ENCODE data around the gene NUDT13.
"Not testable (repeated sequence)": the region's sequence is repeated elsewhere in the genome, so short reads cannot be mapped to it uniquely, and the experiment has no call there.

NUDT13 gene

GRCh38 chr10:73141603-73142002 lies 31.3 kb downstream of the NUDT13 start:
- Histone ChIP-seq H3K4me3 (replicated peaks; ENCODE audit: insufficient read depth, low read length) (no peak overlapping the region), H3K27me3 (ENCODE audit: insufficient read depth, poor library complexity, severe bottlenecking) (no peaks in the 10 kb centered on the region), H3K27ac (replicated peaks) (no peak overlapping the region)
- DNase-seq (ENCODE audit: low read depth in 1 of 2, low spot score in 1 of 2), result no peak
- TF ChIP-seq REST (IDR thresholded peaks at IDR 0.05; ENCODE audit: insufficient replicate concordance, low read depth) (no peak), POLR2AphosphoS5 (IDR thresholded peaks at IDR 0.05; ENCODE audit: low read depth) (no peak), GABPA (IDR thresholded peaks at IDR 0.05; ENCODE audit: low read depth) (no peak), SPI1 (IDR thresholded peaks at IDR 0.05; ENCODE audit: borderline replicate concordance, low read depth) (no peak)
- TF ChIP-seq, protein P1, sequence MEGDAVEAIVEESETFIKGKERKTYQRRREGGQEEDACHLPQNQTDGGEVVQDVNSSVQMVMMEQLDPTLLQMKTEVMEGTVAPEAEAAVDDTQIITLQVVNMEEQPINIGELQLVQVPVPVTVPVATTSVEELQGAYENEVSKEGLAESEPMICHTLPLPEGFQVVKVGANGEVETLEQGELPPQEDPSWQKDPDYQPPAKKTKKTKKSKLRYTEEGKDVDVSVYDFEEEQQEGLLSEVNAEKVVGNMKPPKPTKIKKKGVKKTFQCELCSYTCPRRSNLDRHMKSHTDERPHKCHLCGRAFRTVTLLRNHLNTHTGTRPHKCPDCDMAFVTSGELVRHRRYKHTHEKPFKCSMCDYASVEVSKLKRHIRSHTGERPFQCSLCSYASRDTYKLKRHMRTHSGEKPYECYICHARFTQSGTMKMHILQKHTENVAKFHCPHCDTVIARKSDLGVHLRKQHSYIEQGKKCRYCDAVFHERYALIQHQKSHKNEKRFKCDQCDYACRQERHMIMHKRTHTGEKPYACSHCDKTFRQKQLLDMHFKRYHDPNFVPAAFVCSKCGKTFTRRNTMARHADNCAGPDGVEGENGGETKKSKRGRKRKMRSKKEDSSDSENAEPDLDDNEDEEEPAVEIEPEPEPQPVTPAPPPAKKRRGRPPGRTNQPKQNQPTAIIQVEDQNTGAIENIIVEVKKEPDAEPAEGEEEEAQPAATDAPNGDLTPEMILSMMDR (IDR thresholded peaks at IDR 0.05; ENCODE audit: insufficient read depth, low read length), result no peak

GRCh38 chr10:73150633-73151413 lies 40.6 kb downstream of the NUDT13 start:
- DNase-seq (ENCODE audit: low read depth in 1 of 2, low spot score in 1 of 2); H3K4me3 ChIP-seq (replicated peaks; ENCODE audit: insufficient read depth, low read length); H3K27me3 ChIP-seq (ENCODE audit: insufficient read depth, poor library complexity, severe bottlenecking); H3K27ac ChIP-seq (replicated peaks): not testable (repeated sequence)

DNA sequence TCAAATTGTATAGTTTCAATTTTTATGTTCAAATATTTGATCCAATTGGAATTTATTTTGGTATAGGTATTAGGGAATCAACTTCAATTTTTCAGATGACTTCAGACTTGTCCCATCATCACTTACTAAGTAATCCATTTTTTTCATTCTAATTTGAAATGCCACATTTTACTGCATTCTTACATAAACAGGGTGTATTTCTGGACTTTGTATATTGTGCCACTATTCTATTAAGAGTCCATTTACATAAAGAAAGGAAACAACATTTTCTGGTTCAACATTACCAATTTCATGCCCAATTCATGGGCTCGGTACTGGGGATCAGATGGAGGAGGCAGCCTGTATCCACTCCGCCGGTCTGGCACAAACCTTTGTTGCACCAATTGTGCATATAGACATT lies 41.8 kb downstream of the NUDT13 start:
- TF ChIP-seq SPI1 (IDR thresholded peaks at IDR 0.05; ENCODE audit: borderline replicate concordance, low read depth) (no peak), POLR2AphosphoS5 (IDR thresholded peaks at IDR 0.05; ENCODE audit: low read depth) (no peak), GABPA (IDR thresholded peaks at IDR 0.05; ENCODE audit: low read depth) (no peak)
- no peak for DNase-seq (ENCODE audit: low read depth in 1 of 2, low spot score in 1 of 2)
- no peak overlapping the region for H3K27ac ChIP-seq (replicated peaks)

DNA sequence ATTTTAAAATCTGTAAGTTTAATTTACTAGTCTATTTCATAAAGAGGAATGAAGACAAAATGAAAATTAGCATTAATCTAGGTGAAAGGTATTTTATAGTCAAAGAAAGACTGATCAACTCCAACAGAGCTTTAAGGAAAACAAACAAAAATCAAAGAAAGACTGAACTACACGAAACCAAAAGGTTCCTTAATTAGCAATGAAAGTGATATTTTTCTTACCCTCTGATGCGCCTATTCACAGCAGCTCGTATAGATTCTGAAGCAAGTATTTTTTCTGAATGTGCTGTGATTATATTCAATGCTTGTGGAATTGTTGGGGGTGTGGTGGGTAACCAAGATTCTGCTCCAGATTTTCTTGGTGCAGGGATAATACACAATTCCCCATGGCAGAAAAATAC lies 45.8 kb downstream of the NUDT13 start:
- TF ChIP-seq SPI1 (IDR thresholded peaks at IDR 0.05; ENCODE audit: borderline replicate concordance, low read depth) (no peak), POLR2AphosphoS5 (IDR thresholded peaks at IDR 0.05; ENCODE audit: low read depth) (no peak), GABPA (IDR thresholded peaks at IDR 0.05; ENCODE audit: low read depth) (no peak), REST (IDR thresholded peaks at IDR 0.05; ENCODE audit: insufficient replicate concordance, low read depth) (no peak)
- TF ChIP-seq, protein P1 (IDR thresholded peaks at IDR 0.05; ENCODE audit: insufficient read depth, low read length), result no peak
- no peak for DNase-seq (ENCODE audit: low read depth in 1 of 2, low spot score in 1 of 2)
- H3K4me3 ChIP-seq (replicated peaks; ENCODE audit: insufficient read depth, low read length), result no peak overlapping the region

More for the DNA sequence above, 41.8 kb downstream of the NUDT13 start:
- Histone ChIP-seq H3K27me3 (ENCODE audit: insufficient read depth, poor library complexity, severe bottlenecking) (no peaks in the 10 kb centered on the region), H3K4me3 (replicated peaks; ENCODE audit: insufficient read depth, low read length) (no peak overlapping the region)

More for the DNA sequence above, 45.8 kb downstream of the NUDT13 start:
- no peaks in the 10 kb centered on the region for H3K27me3 ChIP-seq (ENCODE audit: insufficient read depth, poor library complexity, severe bottlenecking)
- no peak overlapping the region for H3K27ac ChIP-seq (replicated peaks)

Measured in HL-60 (cell line).